Fibroblast of lung (primary cell): ENCODE measurements around the gene TAP2.

ENCODE experiments used
- CTCF ChIP-seq, 2 donors: IDR thresholded peaks in 1 of 2; conservative IDR thresholded peaks in 1 of 2; 1 replicate in 1 of 2; 2 replicates in 1 of 2; pipeline ENCODE4 v1.5.1; 2011 to 2012; ENCODE audit warnings: low read length in 2 of 2, control low read depth in 1 of 2, inconsistent platforms in 1 of 2, low read depth in 1 of 2, mild to moderate bottlenecking in 1 of 2
- EZH2 ChIP-seq: IDR thresholded peaks from 2 replicates; pipeline ENCODE4 v1.5.1; 2012; ENCODE audit warnings: low read length, control low read depth, mild to moderate bottlenecking; ENCODE audit errors: missing control alignments

GRCh38 chr6:32799168-32799567, 39.4 kb downstream of the TAP2 start:
- no peak for TF ChIP-seq CTCF (conservative IDR thresholded peaks at IDR 0.05 in 1 of 2, IDR thresholded peaks at IDR 0.05 in 1 of 2; ENCODE audit: low read depth in 1 of 2, low read length in 2 of 2)
- TF ChIP-seq EZH2 = no peak
